HG02970 (cell line): ENCODE measurements around the gene COMTD1.

ENCODE experiments used
- ATAC-seq: cut with Tn5 transposase; IDR thresholded peaks from one replicate; pipeline ENCODE4 v1.9.1; 2021; ENCODE audit warnings: mild to moderate bottlenecking, moderate library complexity, moderate number of reproducible peaks; ENCODE audit not compliant: unreplicated experiment, low FRiP score

Gene COMTD1

GRCh38 chr10:75245354-75246250 lies 9.8 kb upstream of the COMTD1 start:
- no peak for ATAC-seq

- no peak for ATAC-seq
Observed at GRCh38 chr10:75244487-75245353, 9.0 kb upstream of the COMTD1 start.

DNA sequence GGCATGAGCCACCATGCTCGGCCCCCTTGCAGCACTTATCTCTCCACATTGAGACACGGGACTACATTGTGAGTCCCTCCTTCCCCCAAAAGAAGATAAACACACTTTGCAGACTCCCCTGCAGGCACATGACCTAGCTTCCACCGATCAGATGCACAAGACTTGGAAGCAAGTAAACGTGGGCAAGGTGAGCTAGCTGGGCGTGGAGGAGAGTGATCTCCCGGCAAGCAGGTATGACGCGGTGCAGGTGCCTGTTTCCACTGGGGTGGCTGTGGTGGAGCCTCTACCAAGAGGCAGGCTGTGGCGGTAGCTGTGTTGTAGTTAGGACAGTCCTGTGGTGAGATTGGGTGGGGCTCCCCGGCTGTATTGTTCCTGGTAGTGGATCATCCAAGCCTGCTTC lies 7.7 kb upstream of the COMTD1 start:
- ATAC-seq, result no peak

DNA sequence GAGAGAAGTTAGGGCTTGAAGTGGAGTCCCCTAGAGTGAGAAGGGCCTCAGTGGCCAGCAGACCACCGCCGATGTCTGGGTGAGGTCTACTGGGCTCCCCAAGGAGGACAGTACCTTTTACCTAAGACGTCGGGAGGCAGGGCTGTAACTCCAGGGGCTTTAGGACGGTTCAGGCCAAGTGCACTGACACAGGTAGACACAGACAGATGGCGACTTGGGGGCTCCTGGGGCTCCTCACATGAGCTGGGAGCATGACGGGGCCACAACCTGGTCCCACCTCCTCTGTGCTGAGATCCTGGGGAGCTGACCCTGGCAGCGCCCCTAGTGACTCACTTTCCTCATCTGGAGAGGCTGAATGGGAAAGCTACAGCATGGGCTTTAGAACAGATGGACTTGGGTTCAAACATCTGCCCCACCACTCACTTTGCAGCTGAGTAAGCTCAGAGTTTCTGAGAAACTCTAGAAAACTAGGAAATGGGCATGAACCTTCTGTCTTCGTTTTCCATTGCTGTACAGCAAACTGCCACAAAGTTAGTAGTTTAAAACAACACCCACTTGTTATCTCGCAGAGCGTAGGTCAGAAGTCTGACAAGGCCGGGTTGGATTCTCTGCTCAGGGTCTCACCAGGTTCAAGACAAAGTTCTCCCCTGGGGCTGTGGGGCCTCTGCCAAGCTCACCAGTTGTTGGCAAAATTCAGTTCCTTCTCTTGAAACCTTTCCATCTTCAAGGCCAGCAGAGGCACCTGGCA lies 4.7 kb upstream of the COMTD1 start:
- ATAC-seq, result no peak

DNA sequence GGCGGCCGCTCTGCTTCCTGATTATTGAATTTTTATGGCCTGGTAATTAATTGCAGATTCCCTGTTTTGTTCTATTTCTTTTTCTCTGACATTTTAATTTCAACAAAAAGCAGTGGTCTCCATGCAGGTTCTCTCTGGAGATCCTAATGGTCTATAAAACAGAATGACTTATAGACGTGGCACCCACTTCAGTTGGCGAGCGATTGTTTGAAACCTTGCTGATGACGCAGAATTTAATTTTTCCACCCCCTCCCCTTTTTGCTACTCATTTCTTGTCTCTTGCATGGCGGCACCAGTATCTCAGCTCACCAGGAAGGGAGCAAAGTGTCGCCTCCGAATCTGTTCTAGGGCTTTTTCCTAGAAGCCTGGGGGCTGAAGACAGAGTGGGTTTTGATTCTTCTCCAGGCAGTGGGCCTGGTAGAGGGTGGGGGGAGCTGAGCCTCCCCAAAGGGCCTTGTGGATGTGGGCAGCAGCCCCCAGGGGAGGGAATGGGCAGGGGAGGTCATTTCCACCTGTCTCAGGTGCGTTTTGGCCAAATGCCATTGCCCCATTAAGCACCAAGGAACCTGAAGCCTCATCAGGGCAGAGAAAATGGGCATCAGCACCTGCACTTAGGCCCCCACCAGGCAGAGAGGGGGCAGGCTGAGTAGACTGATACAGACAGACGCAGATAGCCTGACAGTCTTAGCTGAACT lies 3.5 kb upstream of the COMTD1 start:
- ATAC-seq, result no peak

DNA sequence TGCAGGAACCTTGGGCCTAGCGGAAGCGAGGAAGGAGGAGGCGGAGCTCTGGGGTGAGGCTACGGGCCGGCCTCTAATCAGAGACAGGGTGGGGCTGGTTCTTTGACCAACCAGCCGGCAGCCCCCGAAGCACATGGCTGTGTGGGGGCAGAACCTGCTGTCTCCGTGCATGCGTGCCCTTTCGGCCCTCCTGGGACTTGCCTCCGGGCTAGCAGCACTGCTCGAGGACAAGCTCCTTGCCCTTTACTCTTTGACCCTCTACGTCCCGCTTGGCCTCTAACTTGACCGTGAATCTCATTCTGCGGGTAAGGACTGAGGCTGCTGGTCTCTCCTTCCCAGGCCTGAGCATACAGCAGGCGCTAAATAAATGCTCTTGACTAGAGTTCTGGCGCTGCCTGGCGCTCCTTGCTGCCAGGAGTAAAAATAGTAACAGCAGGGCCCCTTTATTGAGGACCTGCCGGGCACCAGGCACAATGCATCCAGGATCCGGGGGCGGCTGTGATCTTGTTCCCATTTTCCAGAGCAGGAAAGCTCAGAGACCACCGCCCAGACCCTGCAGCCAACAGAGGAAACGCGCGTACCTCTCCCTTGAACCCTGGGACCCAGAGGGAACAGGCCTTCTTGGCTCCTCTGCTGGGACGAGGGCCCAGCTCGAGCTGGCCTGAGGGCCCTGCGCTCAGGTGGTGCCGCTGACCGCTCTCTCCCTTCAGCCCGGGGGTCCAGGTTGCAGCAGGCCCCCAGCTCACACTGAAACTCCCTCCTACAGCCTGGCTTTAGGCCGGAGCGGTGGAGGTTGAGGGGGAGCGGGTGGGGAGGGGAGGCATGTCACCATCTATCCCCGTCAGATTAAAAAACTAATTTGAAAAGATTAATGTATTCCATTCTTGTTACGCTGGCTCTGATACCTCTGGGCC lies 2.7 kb upstream of the COMTD1 start:
- ATAC-seq, result no peak

DNA sequence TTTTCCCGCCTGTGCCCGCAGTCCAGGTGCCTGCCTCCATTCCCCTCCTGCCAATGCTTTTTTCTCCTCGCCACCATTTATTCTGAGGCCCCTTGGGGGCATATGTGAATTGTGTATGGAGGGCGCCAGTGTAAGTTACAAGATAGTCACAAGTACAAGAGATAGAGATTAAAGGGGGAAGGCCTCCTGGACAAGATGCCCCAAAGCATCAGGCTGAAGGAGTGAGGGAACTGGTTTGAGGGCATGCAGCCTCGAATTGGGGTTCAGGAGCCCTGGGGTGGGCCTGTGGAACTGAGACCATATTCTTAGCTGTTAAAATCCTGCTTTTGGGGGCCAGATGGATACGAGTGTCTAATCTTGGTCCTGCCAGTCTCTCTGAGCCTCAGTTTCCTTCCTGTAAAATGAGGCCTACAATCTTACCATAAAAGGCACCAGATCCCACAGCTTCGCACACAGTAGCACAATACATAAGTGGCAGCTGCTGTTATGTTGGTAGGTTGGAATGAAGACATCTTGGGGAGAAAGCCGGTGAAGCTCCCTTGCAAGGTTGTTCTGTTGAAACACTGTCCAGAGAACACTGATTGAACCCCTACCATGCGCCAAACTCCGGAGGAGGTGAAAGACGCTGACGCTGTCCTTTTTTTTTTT lies 545 bp upstream of the COMTD1 start:
- no peak for ATAC-seq

- ATAC-seq, result peak; percentile 6
Observed at GRCh38 chr10:75234683-75235374, 928 bp downstream of the COMTD1 start.

DNA sequence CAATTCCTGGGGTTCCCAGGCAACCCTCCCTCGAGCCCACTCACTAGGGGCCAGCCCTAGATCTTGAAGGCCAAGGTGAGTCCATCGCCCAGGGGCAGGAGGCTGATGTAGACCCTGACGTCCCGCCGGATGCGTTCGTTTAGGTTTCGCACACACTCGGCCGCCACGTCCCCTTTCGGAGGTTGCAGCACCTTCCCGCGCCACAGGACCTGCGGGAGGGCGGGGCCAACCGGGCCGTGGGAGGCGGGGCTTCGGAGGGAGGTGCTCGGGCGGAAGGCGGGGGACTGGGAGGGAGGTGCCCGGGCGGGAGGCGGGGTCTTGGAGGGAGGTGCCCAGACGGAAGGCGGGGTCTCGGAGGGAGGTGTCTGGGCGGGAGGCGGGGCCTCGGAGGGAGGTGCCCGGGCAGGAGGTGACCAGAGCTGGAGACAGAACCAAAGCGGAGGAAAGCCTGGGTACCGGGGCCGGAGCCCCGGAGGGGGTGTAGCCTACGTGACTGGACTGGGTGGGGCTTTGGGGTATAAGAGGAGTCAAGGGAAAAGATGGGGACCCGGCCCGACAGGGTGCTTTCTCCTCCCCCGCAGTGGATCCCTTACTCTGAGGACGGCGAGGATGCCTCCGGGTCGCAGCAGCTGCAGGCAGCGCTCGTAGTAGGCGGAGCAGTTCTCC lies 1.6 kb downstream of the COMTD1 start:
- ATAC-seq, result peak; percentile 48

DNA sequence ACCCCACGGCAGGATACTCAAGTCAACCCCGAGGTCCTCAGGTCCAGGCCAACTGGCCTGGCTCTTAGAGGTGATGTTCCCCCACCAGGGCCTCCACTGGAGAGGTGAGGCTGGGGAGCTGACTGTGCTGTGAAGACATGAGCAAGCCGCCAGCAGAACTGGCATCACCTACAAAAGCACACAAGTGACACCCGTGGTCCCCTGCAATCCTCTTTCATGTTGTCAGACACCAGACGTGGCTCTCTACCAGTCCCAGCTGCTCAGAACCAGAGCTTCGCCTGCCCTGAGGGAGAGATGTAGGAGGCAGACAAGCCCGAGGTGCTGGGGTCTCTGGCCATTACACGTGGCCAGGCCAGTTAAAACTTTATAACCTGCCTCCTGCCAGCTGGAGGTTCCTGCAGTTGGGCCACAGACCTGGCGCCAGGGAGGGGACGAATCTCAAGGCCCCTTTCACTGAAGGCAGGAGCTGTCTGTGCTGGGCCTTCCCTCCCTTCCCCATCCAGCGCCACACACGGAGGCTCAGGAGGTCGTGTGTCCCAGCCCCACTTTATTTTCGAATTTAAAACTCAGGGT lies 2.2 kb downstream of the COMTD1 start:
- ATAC-seq, result no peak

DNA sequence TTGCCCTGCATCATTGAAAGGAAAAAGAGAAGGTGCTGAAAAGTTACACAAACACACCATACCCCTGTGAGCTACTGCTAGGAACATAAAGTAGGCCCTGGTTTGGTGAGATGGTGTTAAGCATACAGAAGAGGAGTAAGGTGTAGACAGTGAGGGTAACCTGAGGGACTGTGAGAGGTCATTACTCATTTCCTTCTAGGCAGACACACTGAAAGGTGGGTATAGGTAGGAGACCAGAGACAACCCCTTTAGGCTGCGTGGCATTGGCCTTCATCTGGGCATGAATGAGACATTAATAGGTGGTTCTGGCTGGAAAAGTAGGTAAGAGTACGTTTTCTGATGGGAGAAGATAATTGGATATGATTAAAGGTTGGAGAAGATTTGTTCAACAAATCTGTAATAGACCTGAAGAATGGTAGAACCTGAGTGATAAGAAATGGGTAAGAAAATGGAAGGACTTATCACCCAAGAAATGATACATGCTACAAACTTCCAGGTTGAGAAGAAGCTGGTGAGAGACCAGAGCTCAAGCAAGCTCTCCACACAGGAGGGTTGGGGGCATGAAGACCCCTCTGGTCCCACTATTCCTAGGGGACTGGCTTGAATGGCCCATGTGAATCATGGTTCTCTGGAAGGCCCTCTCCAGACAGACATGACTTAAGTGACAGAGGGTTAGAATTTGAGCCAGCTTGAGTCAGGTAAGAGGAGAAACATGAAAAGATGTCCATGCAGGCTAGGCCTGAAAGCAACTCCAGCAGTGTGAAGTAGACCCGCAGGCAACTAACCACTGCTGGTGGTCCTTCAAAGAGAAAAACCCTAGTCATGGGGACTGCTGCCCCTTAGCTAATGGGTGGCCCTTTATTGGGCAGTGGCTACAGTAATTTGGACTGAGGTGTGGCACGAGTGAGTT lies 3.8 kb downstream of the COMTD1 start:
- ATAC-seq, result no peak

GRCh38 chr10:75230600-75231038 lies 5.1 kb downstream of the COMTD1 start:
- no peak for ATAC-seq

GRCh38 chr10:75229971-75230370 lies 5.8 kb downstream of the COMTD1 start:
- no peak for ATAC-seq

DNA sequence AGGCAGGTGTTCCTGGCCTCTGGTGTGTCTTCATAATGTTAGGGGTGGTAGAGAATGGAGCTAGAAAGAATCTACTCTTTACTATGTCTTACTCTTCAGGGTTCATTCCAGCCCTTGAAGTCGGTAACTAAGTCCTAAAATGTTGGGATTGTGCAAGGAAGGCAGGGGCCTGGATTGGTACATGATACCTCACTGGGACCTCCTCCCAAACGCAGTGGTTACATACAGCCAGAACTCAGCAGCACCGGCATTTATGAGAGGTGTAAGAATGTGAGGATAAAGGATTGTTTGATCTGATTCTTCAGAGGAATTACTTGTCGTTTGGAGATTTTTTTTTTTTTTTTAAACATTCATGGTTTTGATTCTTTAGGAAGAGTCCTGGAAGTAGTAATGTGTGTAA lies 6.9 kb downstream of the COMTD1 start:
- no peak for ATAC-seq

GRCh38 chr10:75228278-75228677 lies 7.5 kb downstream of the COMTD1 start:
- no peak for ATAC-seq

DNA sequence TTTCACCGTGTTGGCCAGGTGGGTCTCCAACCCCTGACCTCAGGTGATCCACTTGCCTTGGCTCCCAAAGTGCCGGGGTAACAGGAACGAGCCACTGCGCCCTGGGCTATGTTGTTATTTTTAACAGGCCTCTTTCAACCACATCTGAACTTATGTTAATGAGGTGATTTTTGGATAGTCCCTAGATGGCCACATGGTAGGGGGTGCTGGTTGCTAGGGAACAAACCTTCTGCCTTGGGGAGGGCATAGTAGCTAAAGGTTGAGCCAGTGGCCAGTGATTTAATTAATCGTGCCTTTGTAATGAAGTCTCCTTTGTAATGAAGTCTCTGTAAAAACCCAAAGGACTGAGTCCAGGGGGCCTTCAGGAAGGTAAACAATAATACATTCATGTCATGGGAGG lies 9.1 kb downstream of the COMTD1 start:
- ATAC-seq, result no peak
